Natural killer cell (primary cell): ENCODE results near the gene PIGQ. TPM values are rescaled to one million over a fixed set of nuclear protein-coding genes. Genes with fewer than 3 reads are reported as not detected.

Experiments
- ATAC-seq, 3 donors: fragments of 150-1000 bp in 2 of 3; fragments of 200-7000 bp in 1 of 3; cut with Tn5 transposase; 1 replicate in 1 of 3; 2 replicates in 2 of 3; pipeline ENCODE4 v1.10.0; 2021; ENCODE audit warnings: mild to moderate bottlenecking in 2 of 3, moderate library complexity in 2 of 3
- DNase-seq, 2 donors: peaks; one replicate each; pipeline versions ENCODE4 v3.0.0 to v3.0.0-alpha.2; 2013 to 2021; ENCODE audit warnings: mixed read lengths in 1 of 2
- H3K27ac ChIP-seq: one replicate; pipeline ENCODE4 v1.5.1; 2013; ENCODE audit warnings: mild to moderate bottlenecking, low read length
- H3K27me3 ChIP-seq: one replicate; pipeline ENCODE4 v1.6.1; 2013; ENCODE audit warnings: low read length; ENCODE audit not compliant: control insufficient read depth, insufficient read depth
- H3K36me3 ChIP-seq: one replicate; pipeline ENCODE4 v1.6.1; 2013; ENCODE audit warnings: low read length; ENCODE audit not compliant: control insufficient read depth, insufficient read depth
- H3K4me1 ChIP-seq: one replicate; pipeline ENCODE4 v1.6.1; 2013; ENCODE audit warnings: low read length; ENCODE audit not compliant: control insufficient read depth, insufficient read depth
- H3K4me3 ChIP-seq: one replicate; pipeline ENCODE4 v1.5.1; 2013; ENCODE audit warnings: low read length
- H3K9me3 ChIP-seq: one replicate; pipeline ENCODE4 v1.6.1; 2013; ENCODE audit warnings: low read length; ENCODE audit not compliant: control insufficient read depth, insufficient read depth
- H3K27ac Mint-ChIP-seq, 2 donors: one replicate each; pipeline ENCODE4 v1.8.0; 2022; ENCODE audit warnings: mild to moderate bottlenecking in 2 of 2, mixed read lengths in 2 of 2, moderate library complexity in 1 of 2
- H3K27me3 Mint-ChIP-seq, 2 donors: one replicate each; pipeline ENCODE4 v1.8.0; 2022; ENCODE audit warnings: low read depth in 2 of 2, mixed read lengths in 2 of 2
- H3K36me3 Mint-ChIP-seq: one replicate; pipeline ENCODE4 v1.8.0; 2022; ENCODE audit warnings: mixed read lengths
- H3K4me1 Mint-ChIP-seq, 2 donors: one replicate each; pipeline ENCODE4 v1.8.0; 2022; ENCODE audit warnings: mixed read lengths in 2 of 2
- H3K4me3 Mint-ChIP-seq: one replicate; pipeline ENCODE4 v1.8.0; 2022; ENCODE audit warnings: mild to moderate bottlenecking, moderate library complexity, mixed read lengths
- H3K9me3 Mint-ChIP-seq, 2 donors: one replicate each; pipeline ENCODE4 v1.8.0; 2022; ENCODE audit warnings: mixed read lengths in 2 of 2
- CTCF ChIP-seq: fragments of 200-600 bp; IDR thresholded peaks from one replicate; pipeline ENCODE4 v1.8.0; 2022; ENCODE audit warnings: antibody characterized with exemption
- WGBS: methylation state at CpG from one replicate; pipeline ENCODE4 v1.1.7; 2013; ENCODE audit warnings: missing lambda C conversion rate; ENCODE audit not compliant: insufficient coverage; 5-methylcytosine and 5-hydroxymethylcytosine counted together
- intact Hi-C: fragments of 100-400 bp; cut with micrococcal nuclease; formaldehyde crosslinking; loops from one replicate; pipeline ENCODE4 v1.14.2; 2022
- total RNA-seq, 4 donors: library from RNA; stranded (reverse); fragments of 120-200 nt in 1 of 4; gene quantifications; one replicate each; pipeline versions ENCODE4 v1.2.3 to v1.2.4, GENCODE V29; 2013 to 2022

The PIGQ gene
- total RNA-seq, 3 donors from 2014 or later (not counting 1 experiment from before 2014, with no cell fraction given): 27.6 to 40.5 (median 37.0) TPM

- intact Hi-C loops: no loop called here
- whole genome bisulfite sequencing: 95% methylated on average over 35 of the region's 35 CpGs
- no peaks in the 10 kb centered on the region for H3K9me3 ChIP-seq
- H3K27ac ChIP-seq: no peak overlapping the region
- ATAC-seq: no peak
- Mint-ChIP-seq H3K4me1 (peaks cover 16 to 33% of the 10 kb centered on the region in 2 donors), H3K27ac (peak overlapping the region in 1 of 2 donors; percentile 26), H3K9me3 (no peaks in the 10 kb centered on the region), H3K36me3 (no peaks in the 10 kb centered on the region), H3K4me3 (peak overlapping the region; percentile 45), H3K27me3 (no peaks in the 10 kb centered on the region)
- no peaks in the 10 kb centered on the region for H3K27me3 ChIP-seq
- no peak for TF ChIP-seq CTCF
- H3K4me1 ChIP-seq: peaks cover 43% of the 10 kb centered on the region
- no peaks in the 10 kb centered on the region for H3K36me3 ChIP-seq
- DNase-seq: no peak
- no peak overlapping the region for H3K4me3 ChIP-seq
Observed at GRCh38 chr16:567373-568256, 2.2 kb upstream of the PIGQ start.

GRCh38 chr16:568401-569258, 1.1 kb upstream of the PIGQ start:
- no peak overlapping the region for H3K4me3 ChIP-seq
- 92% methylated on average over 11 of the region's 11 CpGs for WGBS
- peaks cover 43% of the 10 kb centered on the region for H3K4me1 ChIP-seq
- ATAC-seq (no peak), DNase-seq (no peak)
- intact Hi-C loops: no loop called here
- TF ChIP-seq CTCF: no peak
- H3K27me3 ChIP-seq: no peaks in the 10 kb centered on the region
- Mint-ChIP-seq H3K27ac (peak overlapping the region; percentile 73 to 79), H3K27me3 (no peaks in the 10 kb centered on the region), H3K36me3 (no peaks in the 10 kb centered on the region), H3K4me3 (peak overlapping the region; percentile 85), H3K4me1 (peaks cover 16 to 33% of the 10 kb centered on the region in 2 donors), H3K9me3 (no peaks in the 10 kb centered on the region)
- peak overlapping the region; percentile 80 for H3K27ac ChIP-seq
- no peaks in the 10 kb centered on the region for H3K36me3 ChIP-seq
- H3K9me3 ChIP-seq: no peaks in the 10 kb centered on the region

GRCh38 chr16:572865-573650, 3.3 kb downstream of the PIGQ start:
- TF ChIP-seq CTCF: no peak
- Histone ChIP-seq H3K4me1 (peaks cover 25% of the 10 kb centered on the region), H3K9me3 (no peaks in the 10 kb centered on the region), H3K27me3 (no peaks in the 10 kb centered on the region), H3K36me3 (peaks cover 2% of the 10 kb centered on the region), H3K27ac (no peak overlapping the region), H3K4me3 (no peak overlapping the region)
- H3K27ac Mint-ChIP-seq: no peak overlapping the region
- DNase-seq: no peak
- no peaks in the 10 kb centered on the region for H3K9me3 Mint-ChIP-seq
- H3K36me3 Mint-ChIP-seq: no peaks in the 10 kb centered on the region
- no peak for ATAC-seq
- no peak overlapping the region for H3K4me3 Mint-ChIP-seq
- H3K4me1 Mint-ChIP-seq: peaks cover 16 to 25% of the 10 kb centered on the region in 2 donors
- 91% methylated on average over 27 of the region's 27 CpGs for WGBS
- intact Hi-C loops: no loop called here
- no peaks in the 10 kb centered on the region for H3K27me3 Mint-ChIP-seq
